CD4-positive, alpha-beta T cell treated with Interleukin-17A for 4 hours (primary cell): Measurements from ENCODE around the gene MRGPRF.
"Not testable (repeated sequence)": the region's sequence is repeated elsewhere in the genome, so short reads cannot be mapped to it uniquely, and the experiment has no call there.

ENCODE experiments used
- DNase-seq: peaks from one replicate; pipeline ENCODE4 v3.0.0-alpha.2; 2020; ENCODE audit warnings: mixed read lengths

The MRGPRF gene

DNA sequence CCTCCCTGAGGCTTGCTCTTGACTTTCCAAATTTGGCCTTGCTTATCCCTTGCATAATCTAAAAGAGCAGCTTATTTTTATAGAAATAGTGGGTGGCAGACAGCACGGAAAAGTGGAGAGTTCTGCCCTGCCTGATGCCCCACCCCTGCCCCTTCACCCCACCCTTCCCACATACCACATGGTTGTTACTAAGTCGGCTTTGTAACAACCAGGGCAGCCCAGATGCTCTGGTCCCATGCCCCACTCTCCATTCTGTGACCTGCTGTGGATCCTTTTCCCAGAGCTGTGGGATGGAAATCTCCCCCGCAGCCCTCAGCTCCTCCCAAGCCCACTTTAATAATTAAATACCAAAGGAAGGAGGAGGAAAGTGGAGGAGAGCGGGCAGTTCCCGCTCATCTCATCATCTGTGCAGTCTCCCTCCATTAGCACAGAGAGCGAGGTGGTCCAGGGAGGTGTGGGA lies 10.9 kb downstream of the MRGPRF start:
- DNase-seq = no peak

- DNase-seq = no peak
Observed at GRCh38 chr11:69001243-69002081, 11.6 kb downstream of the MRGPRF start.

GRCh38 chr11:69000831-69001242 lies 12.2 kb downstream of the MRGPRF start:
- DNase-seq = no peak

- no peak for DNase-seq
Observed at GRCh38 chr11:69000391-69000790, 12.7 kb downstream of the MRGPRF start.

GRCh38 chr11:68999748-69000355 lies 13.2 kb downstream of the MRGPRF start:
- not testable (repeated sequence) for DNase-seq

- no peak for DNase-seq
Observed at GRCh38 chr11:68999093-68999747, 13.8 kb downstream of the MRGPRF start.

- DNase-seq = no peak
Observed at GRCh38 chr11:68998390-68998911, 14.6 kb downstream of the MRGPRF start.

- no peak for DNase-seq
Observed at GRCh38 chr11:68997995-68998348, 15.1 kb downstream of the MRGPRF start.

DNA sequence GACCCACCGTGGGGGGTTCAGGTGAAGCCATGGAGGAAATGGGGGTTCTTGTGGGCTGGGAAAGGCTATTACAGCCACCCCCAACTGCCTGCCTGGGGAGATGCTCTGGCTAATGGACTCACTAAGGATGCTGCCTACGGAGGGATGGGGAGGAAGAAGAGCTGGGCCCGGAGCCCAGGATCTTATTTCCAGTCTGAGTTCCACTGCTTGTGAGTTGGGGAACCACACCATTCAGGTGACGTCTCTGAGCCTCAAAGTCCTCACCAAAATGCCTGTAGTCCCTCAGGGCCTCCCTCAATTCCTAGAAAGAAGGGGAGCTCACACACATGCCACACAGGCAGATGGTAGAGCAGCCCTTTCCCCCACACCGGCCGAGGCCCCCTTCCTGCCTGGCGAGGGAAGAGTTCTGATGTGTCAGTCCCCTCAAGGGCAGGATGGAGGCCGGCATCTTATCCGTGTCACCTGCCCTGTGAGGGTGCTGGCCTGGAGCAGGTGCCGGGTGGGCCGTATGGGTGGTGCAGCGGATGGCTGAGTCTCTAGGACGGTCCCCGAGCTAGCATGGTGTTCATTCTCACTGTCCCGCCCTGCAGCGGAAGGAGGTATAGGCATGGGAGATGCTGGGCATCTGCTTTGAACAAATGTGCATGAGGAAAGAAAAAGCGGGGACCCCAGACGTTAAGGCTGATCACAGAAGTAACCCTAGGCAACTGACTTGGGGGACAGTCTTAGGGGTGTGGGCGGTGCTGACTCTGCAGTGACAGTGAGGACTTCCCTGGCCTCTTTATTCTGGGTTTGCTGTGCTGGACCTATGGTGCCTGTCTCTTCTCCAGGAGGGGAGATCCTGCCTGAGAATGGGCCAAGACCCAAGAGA lies 15.7 kb downstream of the MRGPRF start:
- DNase-seq = no peak

DNA sequence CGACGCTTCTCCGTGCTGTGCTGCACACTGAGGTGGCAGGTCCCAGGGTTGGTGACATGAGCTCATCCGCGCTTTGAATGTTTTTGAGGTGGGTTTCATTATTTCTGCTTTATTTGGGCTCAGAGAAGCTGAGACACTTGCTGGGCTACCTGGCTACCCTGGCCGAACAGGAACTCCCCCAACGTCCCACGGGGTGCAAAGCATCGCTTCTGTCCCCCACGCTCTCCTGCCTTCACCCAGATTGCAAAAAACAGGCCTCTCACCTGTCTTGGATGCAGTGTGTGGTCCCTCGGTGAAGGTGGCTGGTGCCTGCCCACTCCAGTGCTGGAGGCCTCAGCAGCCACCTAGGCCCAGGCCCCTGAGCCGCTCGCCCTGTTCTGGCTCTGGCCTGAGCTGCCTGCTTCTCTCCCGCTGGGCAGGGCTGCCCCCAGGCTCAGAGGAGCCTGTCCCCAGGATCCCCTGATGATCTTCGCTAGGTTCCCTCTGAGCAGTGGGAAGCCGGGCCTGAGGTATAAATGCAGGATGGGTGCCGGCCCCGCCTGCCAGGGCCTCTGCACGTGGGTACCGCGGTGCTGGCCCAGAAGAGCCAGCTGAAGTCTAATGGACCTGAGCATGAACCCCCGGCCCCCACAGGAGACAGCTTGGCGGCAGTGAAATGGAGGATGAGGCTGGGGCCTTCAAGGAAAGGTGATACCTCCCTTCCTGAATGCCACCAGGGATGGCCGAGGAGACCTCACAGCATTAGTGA lies 16.5 kb downstream of the MRGPRF start:
- no peak for DNase-seq

GRCh38 chr11:68994894-68995285 lies 18.2 kb downstream of the MRGPRF start:
- no peak for DNase-seq

- DNase-seq = no peak
Observed at GRCh38 chr11:68994161-68994893, 18.7 kb downstream of the MRGPRF start.

- DNase-seq = no peak
Observed at GRCh38 chr11:68993546-68993945, 19.5 kb downstream of the MRGPRF start.

DNA sequence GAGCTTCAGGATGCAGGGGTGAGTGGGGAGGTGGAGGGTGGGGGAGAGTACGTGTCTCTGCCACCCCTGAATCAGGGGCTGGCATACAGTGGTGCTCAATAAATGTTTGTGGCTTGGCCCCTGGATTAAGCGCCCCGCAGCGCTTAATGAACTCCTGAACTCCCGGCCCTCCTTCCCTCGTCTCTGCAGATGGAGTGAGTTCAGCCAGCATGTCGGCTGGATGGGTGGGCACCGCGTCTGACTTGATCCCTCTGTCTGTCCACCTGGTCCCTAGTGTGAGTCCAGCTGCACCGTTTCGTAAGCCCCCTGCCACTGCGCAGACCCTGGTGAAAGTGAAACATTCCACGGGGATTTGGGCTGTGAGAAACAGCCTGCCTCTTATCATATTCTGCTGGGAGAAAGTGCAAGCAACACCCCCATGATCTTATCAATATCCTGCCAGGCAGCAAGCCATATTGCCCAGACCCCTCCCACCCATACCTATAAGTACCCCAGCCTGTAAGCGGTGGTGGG lies 20.2 kb downstream of the MRGPRF start:
- DNase-seq = no peak

- DNase-seq = no peak
Observed at GRCh38 chr11:68990995-68991780, 21.9 kb downstream of the MRGPRF start.

DNA sequence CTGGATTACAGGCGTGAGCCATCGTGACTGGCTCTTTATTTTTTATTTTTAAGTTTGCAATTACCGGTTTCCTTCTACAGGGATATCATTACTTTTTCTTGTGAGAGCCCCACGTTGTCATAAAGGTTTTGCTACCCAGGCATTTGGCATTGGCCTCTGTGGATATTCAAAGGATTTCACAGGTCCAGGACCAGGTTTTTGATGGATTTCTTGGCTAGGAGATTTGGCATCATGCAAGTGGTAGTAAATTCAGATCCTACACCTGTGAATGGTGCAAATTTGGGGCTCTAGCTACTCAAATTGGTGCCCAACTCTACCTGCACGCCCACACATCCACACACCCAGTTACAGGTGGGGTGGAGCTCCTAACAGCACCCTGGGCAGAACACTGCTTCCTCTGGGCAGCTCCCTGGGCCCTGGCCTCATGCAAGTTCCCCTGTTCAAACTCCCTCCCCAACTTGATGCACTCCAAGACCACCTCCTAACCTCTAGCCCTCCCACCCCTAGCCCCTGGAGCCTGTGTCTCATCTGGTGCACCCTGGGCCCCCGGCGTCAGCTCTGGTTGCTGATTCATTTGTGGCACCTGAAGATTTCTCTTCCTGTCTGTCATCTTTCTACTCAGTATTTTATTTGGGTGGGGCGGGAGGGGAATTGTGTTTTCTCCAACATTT lies 23.0 kb downstream of the MRGPRF start:
- DNase-seq = no peak

- DNase-seq = no peak
Observed at GRCh38 chr11:68988491-68988890, 24.6 kb downstream of the MRGPRF start.

DNA sequence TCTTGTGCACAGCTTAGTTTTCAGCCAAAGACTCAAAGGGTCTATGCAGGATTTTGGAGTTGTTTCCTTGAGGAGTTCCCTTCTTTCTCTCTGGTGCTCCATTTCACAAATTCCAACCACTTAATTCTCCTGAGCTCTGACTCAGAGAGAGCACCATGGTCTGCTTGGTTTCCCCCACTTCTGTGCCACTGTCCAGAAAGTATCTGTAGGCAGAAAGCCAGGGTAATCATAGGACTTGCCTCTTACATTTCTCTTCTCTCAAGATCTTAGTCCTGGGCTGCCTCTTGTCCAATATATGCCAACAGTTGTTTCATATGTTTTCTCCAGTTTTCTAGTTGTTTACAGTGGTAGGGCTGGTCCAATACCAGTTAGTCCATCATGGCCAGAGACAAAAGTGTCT lies 25.8 kb downstream of the MRGPRF start:
- no peak for DNase-seq

- no peak for DNase-seq
Observed at GRCh38 chr11:68983801-68984200, 29.2 kb downstream of the MRGPRF start.

DNA sequence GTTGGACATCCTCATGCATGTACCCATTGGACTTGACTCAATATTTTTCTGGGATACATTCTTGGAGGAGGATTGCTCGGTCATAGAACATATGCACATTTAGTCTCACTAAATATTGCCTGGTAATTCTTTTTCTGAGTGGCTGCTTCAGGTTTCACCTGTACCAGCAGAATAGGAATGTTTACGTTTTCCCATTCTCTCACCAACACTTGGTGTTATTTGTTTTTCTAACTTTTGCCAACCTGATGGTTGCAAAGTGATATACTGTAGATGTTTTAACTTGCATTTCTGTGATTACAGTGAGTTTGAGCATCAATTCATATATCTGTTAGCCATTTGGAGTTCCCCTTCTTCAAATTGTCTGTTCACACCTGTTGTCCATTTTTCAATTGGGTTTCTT lies 30.9 kb downstream of the MRGPRF start:
- DNase-seq = no peak
